ENCODE measurements around the gene ACTR5. TPM values are rescaled to one million over a fixed set of nuclear protein-coding genes. Genes with fewer than 3 reads are reported as not detected.

The ACTR5 gene
- total RNA-seq, 1 donor: 5.8 TPM

GRCh38 chr20:38806855-38807655 is 58.8 kb downstream of the ACTR5 start:
- no peaks in the 10 kb centered on the region for H3K36me3 ChIP-seq (ENCODE audit: insufficient read depth, low read length)
- no peak overlapping the region for H3K4me2 ChIP-seq (ENCODE audit: insufficient read depth, low read length)
- H3K9me3 ChIP-seq (ENCODE audit: low read depth, low read length): no peaks in the 10 kb centered on the region
- no peak for TF ChIP-seq CTCF (IDR thresholded peaks at IDR 0.05; ENCODE audit: extremely low read depth, low read depth, low read length)
- H3K27me3 ChIP-seq (ENCODE audit: insufficient read depth, low read length): peaks cover 45% of the 10 kb centered on the region
- no peaks in the 10 kb centered on the region for H3K4me1 ChIP-seq (ENCODE audit: insufficient read depth, low read length)
- no peak overlapping the region for H2AFZ ChIP-seq (ENCODE audit: low read length)
- DNase-seq (ENCODE audit: insufficient read length, low spot score, missing footprints): peak; percentile 72
- no peak overlapping the region for H3K27ac ChIP-seq (ENCODE audit: low read depth, low read length)
- H4K20me1 ChIP-seq (ENCODE audit: insufficient read depth, low read length): no peaks in the 10 kb centered on the region
- no peaks in the 10 kb centered on the region for H3K79me2 ChIP-seq (ENCODE audit: insufficient read depth, low read length)
- no peak overlapping the region for H3K4me3 ChIP-seq (ENCODE audit: insufficient read depth, low read length)

GRCh38 chr20:38809942-38810341 is 61.7 kb downstream of the ACTR5 start:
- no peaks in the 10 kb centered on the region for H3K4me1 ChIP-seq (ENCODE audit: insufficient read depth, low read length)
- no peak for TF ChIP-seq CTCF (IDR thresholded peaks at IDR 0.05; ENCODE audit: extremely low read depth, low read depth, low read length)
- H3K27me3 ChIP-seq (ENCODE audit: insufficient read depth, low read length): peaks cover 45% of the 10 kb centered on the region
- no peaks in the 10 kb centered on the region for H4K20me1 ChIP-seq (ENCODE audit: insufficient read depth, low read length)
- no peaks in the 10 kb centered on the region for H3K36me3 ChIP-seq (ENCODE audit: insufficient read depth, low read length)
- no peak for DNase-seq (ENCODE audit: insufficient read length, low spot score, missing footprints)
- no peak overlapping the region for H3K27ac ChIP-seq (ENCODE audit: low read depth, low read length)
- H3K4me2 ChIP-seq (ENCODE audit: insufficient read depth, low read length): no peak overlapping the region
- H3K4me3 ChIP-seq (ENCODE audit: insufficient read depth, low read length): no peak overlapping the region
- no peak overlapping the region for H2AFZ ChIP-seq (ENCODE audit: low read length)
- no peaks in the 10 kb centered on the region for H3K79me2 ChIP-seq (ENCODE audit: insufficient read depth, low read length)
- no peaks in the 10 kb centered on the region for H3K9me3 ChIP-seq (ENCODE audit: low read depth, low read length)

- no peaks in the 10 kb centered on the region for H3K9me3 ChIP-seq (ENCODE audit: low read depth, low read length)
- no peak for TF ChIP-seq CTCF (IDR thresholded peaks at IDR 0.05; ENCODE audit: extremely low read depth, low read depth, low read length)
- no peaks in the 10 kb centered on the region for H4K20me1 ChIP-seq (ENCODE audit: insufficient read depth, low read length)
- no peak for DNase-seq (ENCODE audit: insufficient read length, low spot score, missing footprints)
- H3K27me3 ChIP-seq (ENCODE audit: insufficient read depth, low read length): peaks cover 35% of the 10 kb centered on the region
- no peak overlapping the region for H3K27ac ChIP-seq (ENCODE audit: low read depth, low read length)
- no peaks in the 10 kb centered on the region for H3K36me3 ChIP-seq (ENCODE audit: insufficient read depth, low read length)
- H3K4me3 ChIP-seq (ENCODE audit: insufficient read depth, low read length): no peak overlapping the region
- no peaks in the 10 kb centered on the region for H3K4me1 ChIP-seq (ENCODE audit: insufficient read depth, low read length)
- no peaks in the 10 kb centered on the region for H3K79me2 ChIP-seq (ENCODE audit: insufficient read depth, low read length)
- H3K4me2 ChIP-seq (ENCODE audit: insufficient read depth, low read length): no peak overlapping the region
- no peak overlapping the region for H2AFZ ChIP-seq (ENCODE audit: low read length)
These were observed 62.8 kb downstream of the ACTR5 start for GRCh38 chr20:38810926-38811630.

GRCh38 chr20:38811769-38812168 is 63.5 kb downstream of the ACTR5 start:
- H2AFZ ChIP-seq (ENCODE audit: low read length): no peak overlapping the region
- H3K79me2 ChIP-seq (ENCODE audit: insufficient read depth, low read length): no peaks in the 10 kb centered on the region
- peaks cover 35% of the 10 kb centered on the region for H3K27me3 ChIP-seq (ENCODE audit: insufficient read depth, low read length)
- no peak overlapping the region for H3K4me3 ChIP-seq (ENCODE audit: insufficient read depth, low read length)
- no peaks in the 10 kb centered on the region for H3K9me3 ChIP-seq (ENCODE audit: low read depth, low read length)
- TF ChIP-seq CTCF (IDR thresholded peaks at IDR 0.05; ENCODE audit: extremely low read depth, low read depth, low read length): no peak
- no peak overlapping the region for H3K4me2 ChIP-seq (ENCODE audit: insufficient read depth, low read length)
- H3K27ac ChIP-seq (ENCODE audit: low read depth, low read length): no peak overlapping the region
- H4K20me1 ChIP-seq (ENCODE audit: insufficient read depth, low read length): no peaks in the 10 kb centered on the region
- no peak for DNase-seq (ENCODE audit: insufficient read length, low spot score, missing footprints)
- no peaks in the 10 kb centered on the region for H3K4me1 ChIP-seq (ENCODE audit: insufficient read depth, low read length)
- H3K36me3 ChIP-seq (ENCODE audit: insufficient read depth, low read length): no peaks in the 10 kb centered on the region
